PC-9 (cell line): ENCODE data around the gene SDR42E2.
"Not testable (repeated sequence)": the region's sequence is repeated elsewhere in the genome, so short reads cannot be mapped to it uniquely, and the experiment has no call there.

Experiments
- CTCF ChIP-seq: fragments of 200-600 bp; sonication (generic); conservative IDR thresholded peaks from 2 replicates; pipeline ENCODE4 v1.6.1; 2017; ENCODE audit warnings: mixed run types, antibody characterized with exemption, mild to moderate bottlenecking, moderate library complexity
- EZH2 ChIP-seq: fragments of 200-600 bp; sonication (generic); IDR thresholded peaks from 2 replicates; pipeline ENCODE4 v1.8.0; 2017; ENCODE audit warnings: antibody characterized with exemption, low read depth

DNA sequence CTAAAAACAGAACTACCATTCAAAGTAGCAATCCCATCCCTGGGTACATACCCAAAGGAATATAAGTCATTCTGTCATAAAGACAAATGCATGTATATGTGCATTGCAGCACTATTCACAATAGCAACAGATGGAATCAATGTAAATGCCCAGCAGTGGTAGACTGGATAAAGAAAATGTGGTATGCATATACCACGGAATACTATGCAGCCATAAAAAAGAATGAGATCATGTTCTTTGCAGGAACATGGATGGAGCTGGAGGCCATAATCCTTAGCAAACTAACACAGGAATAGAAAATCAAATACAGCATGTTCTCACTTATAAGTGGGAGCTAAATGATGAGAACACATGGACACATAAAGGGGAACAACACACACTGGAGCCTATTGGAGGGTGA is 33.8 kb upstream of the SDR42E2 start:
- TF ChIP-seq CTCF, EZH2: not testable (repeated sequence)
